K562 (cell line): Measurements from ENCODE around the gene HSPA1B. TPM values are rescaled to one million over a fixed set of nuclear protein-coding genes. Genes with fewer than 3 reads are reported as not detected.

Experiments
- ASH1L ChIP-seq: fragments of 450-650 bp; IDR thresholded peaks from 2 replicates; pipeline ENCODE4 v1.6.1; 2018; ENCODE audit warnings: borderline replicate concordance, mild to moderate bottlenecking, low read depth; ENCODE audit not compliant: partially characterized antibody
- BCOR ChIP-seq: fragments of 450-650 bp; IDR thresholded peaks from 2 replicates; pipeline ENCODE4 v1.6.1; 2016
- BRF2 ChIP-seq: IDR thresholded peaks from 3 replicates; pipeline ENCODE4 v1.6.1; 2011; ENCODE audit warnings: borderline replicate concordance, mild to moderate bottlenecking; ENCODE audit not compliant: insufficient read length, insufficient read depth
- CBX8 ChIP-seq: fragments of 200-600 bp; sonication (generic); IDR thresholded peaks from 2 replicates; pipeline ENCODE4 v1.6.1; 2012; ENCODE audit warnings: borderline replicate concordance, mixed run types, low read depth, mild to moderate bottlenecking, moderate library complexity, mixed read lengths, low read length, control low read depth, inconsistent platforms; ENCODE audit not compliant: poor library complexity, severe bottlenecking; ENCODE audit errors: extremely low read depth
- E2F6 ChIP-seq, 2 experiments: IDR thresholded peaks; 2 replicates each; pipeline ENCODE4 v1.6.1; 2011; ENCODE audit warnings: borderline replicate concordance in 1 of 2, control low read depth in 1 of 2, low read depth in 1 of 2, low read length in 1 of 2, mild to moderate bottlenecking in 1 of 2, mixed read lengths in 1 of 2, moderate library complexity in 1 of 2; ENCODE audit not compliant: insufficient read depth in 1 of 2, insufficient read length in 1 of 2, poor library complexity in 1 of 2, severe bottlenecking in 1 of 2; ENCODE audit errors: extremely low read depth in 1 of 2
- IRF1 ChIP-seq: sonication (generic); formaldehyde crosslinking; IDR thresholded peaks from 2 replicates; pipeline ENCODE4 v1.8.0; 2022; ENCODE audit warnings: missing genetic modification reagents, mild to moderate bottlenecking, borderline replicate concordance
- KDM1A ChIP-seq, 2 experiments: fragments of 450-650 bp; IDR thresholded peaks; 2 replicates each; pipeline ENCODE4 v1.6.1; 2016; ENCODE audit warnings: mild to moderate bottlenecking in 2 of 2
- LCOR ChIP-seq: sonication (generic); formaldehyde crosslinking; IDR thresholded peaks from 2 replicates; pipeline ENCODE4 v1.8.0; 2022; ENCODE audit warnings: mild to moderate bottlenecking, missing genetic modification reagents
- MXI1 ChIP-seq: IDR thresholded peaks from 2 replicates; pipeline ENCODE4 v1.6.1; 2011; ENCODE audit warnings: low read depth, mild to moderate bottlenecking, improper control_type of control experiment, low read length
- SFPQ ChIP-seq: fragments of 200-400 bp; formaldehyde crosslinking; IDR thresholded peaks from 2 replicates; pipeline ENCODE4 v1.6.1; 2017; ENCODE audit warnings: mild to moderate bottlenecking, low read depth, low read length, moderate library complexity
- SMARCE1 ChIP-seq: fragments of 450-650 bp; IDR thresholded peaks from 2 replicates; pipeline ENCODE4 v1.7.1; 2016; ENCODE audit warnings: mild to moderate bottlenecking
- SRSF9 ChIP-seq: fragments of 200-400 bp; formaldehyde crosslinking; IDR thresholded peaks from 2 replicates; pipeline ENCODE4 v1.6.1; 2017; ENCODE audit warnings: low read depth, low read length, borderline replicate concordance
- SUPT5H ChIP-seq: fragments of 450-650 bp; IDR thresholded peaks from 2 replicates; pipeline ENCODE4 v1.6.1; 2016
- U2AF1 ChIP-seq: fragments of 200-400 bp; formaldehyde crosslinking; optimal IDR thresholded peaks from 2 replicates; pipeline ENCODE3; 2017; ENCODE audit warnings: mild to moderate bottlenecking, low read depth, low read length, moderate library complexity
- ZKSCAN3 ChIP-seq: fragments of 250-450 bp; sonication (Bioruptor Pico); IDR thresholded peaks from 2 replicates; pipeline ENCODE4 v1.4.0; 2020
- polyA plus RNA-seq, 8 experiments: library from polyadenylated mRNA; depleted of rRNA in 4 of 8; stranded (reverse) in 5 of 8; unstranded in 3 of 8; fragments of >200 nt; fragmentation: Nextera tagmentation in 2 of 8; fragmentation: Illumina TruSeq in 1 of 8; extraction: Ambion mirVana in 2 of 8; extraction: Trizol in 1 of 8; gene quantifications; 2 replicates each; pipeline versions ENCODE4 v1.2.1 to v1.2.3, GENCODE V29; 2011 to 2014; ENCODE audit warnings: inconsistent platforms in 1 of 8, missing spikeins in 1 of 8
- total RNA-seq, 7 experiments: library from RNA; depleted of rRNA in 6 of 7; stranded (reverse); fragments of >200 nt in 6 of 7; fragmentation: Illumina TruSeq in 2 of 7; extraction: Trizol in 2 of 7; gene quantifications; 2 replicates each; pipeline versions ENCODE4 v1.2.1 to v1.2.3, GENCODE V29; 2011 to 2021; ENCODE audit warnings: low replicate concordance in 1 of 7
- TF ChIP-seq, protein P1 (sequence below): fragments of 450-650 bp; IDR thresholded peaks from one replicate; pipeline ENCODE4 v1.6.1; 2018; ENCODE audit warnings: mild to moderate bottlenecking, moderate library complexity; ENCODE audit not compliant: partially characterized antibody
- TF ChIP-seq, protein P2 (sequence below): conservative IDR thresholded peaks from 2 replicates; pipeline ENCODE4 v1.6.1; 2011; ENCODE audit warnings: low read depth, mild to moderate bottlenecking, low read length; ENCODE audit not compliant: control insufficient read depth

Gene HSPA1B
- total and polyA plus RNA-seq, 9 of the 15 experiments (the other 6 are each of a cell fraction or from before 2014, with no cell fraction given) = 0.27 to 227 (median 51.2) TPM

DNA sequence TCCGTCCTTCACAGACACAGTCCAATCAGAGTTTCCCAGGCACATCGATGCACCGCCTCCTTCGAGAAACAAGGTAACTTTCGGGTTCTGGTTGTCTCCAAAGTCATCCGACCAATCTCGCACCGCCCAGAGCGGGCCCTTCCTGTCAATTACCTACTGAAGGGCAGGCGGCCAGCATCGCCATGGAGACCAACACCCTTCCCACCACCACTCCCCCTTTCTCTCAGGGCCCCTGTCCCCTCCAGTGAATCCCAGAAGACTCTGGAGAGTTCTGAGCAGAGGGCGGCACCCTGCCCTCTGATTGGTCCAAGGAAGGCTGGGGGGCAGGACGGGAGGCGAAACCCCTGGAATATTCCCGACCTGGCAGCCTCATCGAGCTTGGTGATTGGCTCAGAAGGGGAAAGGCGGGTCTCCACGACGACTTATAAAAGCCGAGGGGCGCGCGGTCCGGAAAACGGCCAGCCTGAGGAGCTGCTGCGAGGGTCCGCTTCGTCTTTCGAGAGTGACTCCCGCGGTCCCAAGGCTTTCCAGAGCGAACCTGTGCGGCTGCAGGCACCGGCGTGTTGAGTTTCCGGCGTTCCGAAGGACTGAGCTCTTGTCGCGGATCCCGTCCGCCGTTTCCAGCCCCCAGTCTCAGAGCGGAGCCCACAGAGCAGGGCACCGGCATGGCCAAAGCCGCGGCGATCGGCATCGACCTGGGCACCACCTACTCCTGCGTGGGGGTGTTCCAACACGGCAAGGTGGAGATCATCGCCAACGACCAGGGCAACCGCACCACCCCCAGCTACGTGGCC lies at the start of gene HSPA1B (continued):
- no peak for TF ChIP-seq IRF1
- TF ChIP-seq, protein P1, sequence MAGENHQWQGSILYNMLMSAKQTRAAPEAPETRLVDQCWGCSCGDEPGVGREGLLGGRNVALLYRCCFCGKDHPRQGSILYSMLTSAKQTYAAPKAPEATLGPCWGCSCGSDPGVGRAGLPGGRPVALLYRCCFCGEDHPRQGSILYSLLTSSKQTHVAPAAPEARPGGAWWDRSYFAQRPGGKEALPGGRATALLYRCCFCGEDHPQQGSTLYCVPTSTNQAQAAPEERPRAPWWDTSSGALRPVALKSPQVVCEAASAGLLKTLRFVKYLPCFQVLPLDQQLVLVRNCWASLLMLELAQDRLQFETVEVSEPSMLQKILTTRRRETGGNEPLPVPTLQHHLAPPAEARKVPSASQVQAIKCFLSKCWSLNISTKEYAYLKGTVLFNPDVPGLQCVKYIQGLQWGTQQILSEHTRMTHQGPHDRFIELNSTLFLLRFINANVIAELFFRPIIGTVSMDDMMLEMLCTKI = no peak
- peak; percentile 99 for TF ChIP-seq LCOR
- no peak for TF ChIP-seq SRSF9
- peak; percentile 29 for TF ChIP-seq MXI1
- no peak for TF ChIP-seq KDM1A (IDR thresholded peaks at IDR 0.05)
- TF ChIP-seq SFPQ = no peak
- peak; percentile 100 for TF ChIP-seq SUPT5H
- TF ChIP-seq ZKSCAN3 (CRISPR knock-in tag) = no peak
- peak; percentile 93 for TF ChIP-seq BCOR
- no peak for TF ChIP-seq CBX8
- TF ChIP-seq, protein P2, sequence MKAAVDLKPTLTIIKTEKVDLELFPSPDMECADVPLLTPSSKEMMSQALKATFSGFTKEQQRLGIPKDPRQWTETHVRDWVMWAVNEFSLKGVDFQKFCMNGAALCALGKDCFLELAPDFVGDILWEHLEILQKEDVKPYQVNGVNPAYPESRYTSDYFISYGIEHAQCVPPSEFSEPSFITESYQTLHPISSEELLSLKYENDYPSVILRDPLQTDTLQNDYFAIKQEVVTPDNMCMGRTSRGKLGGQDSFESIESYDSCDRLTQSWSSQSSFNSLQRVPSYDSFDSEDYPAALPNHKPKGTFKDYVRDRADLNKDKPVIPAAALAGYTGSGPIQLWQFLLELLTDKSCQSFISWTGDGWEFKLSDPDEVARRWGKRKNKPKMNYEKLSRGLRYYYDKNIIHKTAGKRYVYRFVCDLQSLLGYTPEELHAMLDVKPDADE = peak; percentile 95
- no peak for TF ChIP-seq SMARCE1
- TF ChIP-seq BRF2 = no peak
- TF ChIP-seq U2AF1 = peak; percentile 23
- TF ChIP-seq ASH1L = no peak
- peak; percentile 21 to 80 for TF ChIP-seq E2F6 (IDR thresholded peaks at IDR 0.05; ENCODE audit: borderline replicate concordance in 1 of 2, extremely low read depth in 1 of 2, insufficient read depth in 1 of 2, insufficient read length in 1 of 2, low read depth in 1 of 2, low read length in 1 of 2, poor library complexity in 1 of 2, severe bottlenecking in 1 of 2)
